CD4-positive, alpha-beta T cell treated with Interleukin-4 for 1 hour (primary cell): ENCODE data around the gene KCNJ4.

Experiments used
- DNase-seq, 2 donors: peaks; one replicate each; pipeline ENCODE4 v3.0.0-alpha.2; 2020 to 2022

KCNJ4 gene

DNA sequence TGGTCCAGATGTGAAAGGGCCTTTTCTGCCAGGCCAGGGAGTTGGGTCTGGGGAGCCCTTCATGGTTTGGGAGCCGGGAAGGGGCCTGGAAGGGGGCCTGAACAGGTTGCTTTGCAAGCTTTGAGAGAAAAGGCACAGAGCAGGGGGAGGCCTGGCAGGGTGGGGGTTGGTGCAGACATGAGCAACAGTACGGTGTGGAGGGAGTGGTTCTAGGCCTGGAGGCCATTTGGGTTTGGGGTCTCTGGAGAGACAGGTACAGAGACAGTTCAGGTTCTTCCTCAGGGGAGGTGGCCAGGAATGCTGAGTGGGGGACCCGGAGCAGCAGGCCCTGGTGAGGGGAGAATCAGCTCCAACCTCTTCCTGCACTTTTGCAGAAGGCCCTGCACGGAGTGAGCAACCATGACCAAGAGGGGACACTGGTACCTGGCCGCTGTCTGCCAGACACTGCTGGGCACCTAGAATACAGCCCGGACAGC lies 14.3 kb upstream of the KCNJ4 start:
- no peak for DNase-seq

DNA sequence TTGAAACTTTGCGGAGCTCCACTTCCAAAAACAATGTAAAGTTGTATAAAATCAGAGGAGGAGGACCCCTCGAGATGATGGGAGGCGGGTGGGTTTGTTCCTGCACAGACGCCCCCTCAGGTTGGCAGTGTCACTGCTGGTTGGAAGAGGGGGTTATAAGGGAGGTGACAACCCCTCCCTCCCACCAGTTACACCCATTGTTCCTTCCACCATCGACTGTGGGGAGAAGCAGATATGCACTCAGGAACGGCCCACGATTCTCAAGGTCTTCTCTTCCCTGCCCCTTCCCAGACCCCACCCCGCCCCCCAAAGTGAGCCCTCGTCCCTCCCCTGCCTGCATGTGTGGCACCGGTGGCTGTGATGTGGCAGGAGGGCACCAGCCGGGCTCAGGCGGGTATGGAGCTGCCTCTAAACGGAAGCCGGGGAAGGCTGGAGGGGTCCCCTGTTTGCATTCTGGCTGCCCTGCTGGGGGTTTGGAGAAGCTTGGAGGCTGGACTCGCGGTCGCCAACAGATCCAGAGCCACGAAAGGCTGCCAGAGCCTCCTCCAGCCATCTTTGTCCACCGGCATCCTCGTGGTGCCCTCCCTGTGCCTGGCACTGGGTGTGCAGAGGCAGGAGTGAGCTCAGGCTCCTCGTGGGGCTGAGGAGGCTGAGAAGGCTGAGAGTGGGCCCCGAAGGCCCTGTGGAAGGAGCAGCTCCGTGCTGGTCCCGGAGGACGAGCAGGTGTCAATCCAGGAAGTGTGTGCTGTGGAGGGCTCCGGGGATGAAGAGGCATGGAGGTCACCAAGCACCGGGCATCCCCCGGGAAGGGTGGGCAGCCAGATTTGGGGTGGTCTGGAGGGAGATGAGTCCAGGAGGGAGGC lies 13.7 kb upstream of the KCNJ4 start:
- DNase-seq, result no peak

DNA sequence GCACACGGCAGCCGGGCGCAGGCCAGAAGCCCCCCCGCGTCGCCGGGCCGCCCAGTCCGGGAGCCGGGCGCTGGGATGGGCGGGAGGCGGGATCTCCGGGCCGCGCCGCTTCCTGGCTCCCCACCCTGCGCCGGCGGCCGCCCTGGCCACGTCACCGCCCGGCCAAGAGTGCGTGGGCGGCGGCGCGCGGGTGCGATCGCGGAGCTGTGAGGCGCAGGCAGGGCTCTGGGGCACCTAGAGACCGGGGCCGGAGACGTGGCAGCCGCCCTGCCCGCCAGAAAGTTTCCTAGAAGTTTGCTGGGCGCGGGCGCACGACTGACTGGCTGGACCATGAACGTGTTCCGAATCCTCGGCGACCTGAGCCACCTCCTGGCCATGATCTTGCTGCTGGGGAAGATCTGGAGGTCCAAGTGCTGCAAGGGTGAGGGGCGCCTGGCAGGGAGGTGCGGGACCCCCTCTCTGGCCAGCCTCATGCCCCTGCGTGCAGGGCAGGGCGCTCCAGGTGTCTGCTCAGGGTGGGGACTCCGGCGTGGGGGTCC lies 13.0 kb upstream of the KCNJ4 start, which contains the start of gene KDELR3:
TSS of gene KDELR3 (plus strand) at position 193 of the 539 bp plus-strand sequence. CDS start at position 331, 138 bp downstream.
- peak in 1 of 2 donors; percentile 27 for DNase-seq

DNA sequence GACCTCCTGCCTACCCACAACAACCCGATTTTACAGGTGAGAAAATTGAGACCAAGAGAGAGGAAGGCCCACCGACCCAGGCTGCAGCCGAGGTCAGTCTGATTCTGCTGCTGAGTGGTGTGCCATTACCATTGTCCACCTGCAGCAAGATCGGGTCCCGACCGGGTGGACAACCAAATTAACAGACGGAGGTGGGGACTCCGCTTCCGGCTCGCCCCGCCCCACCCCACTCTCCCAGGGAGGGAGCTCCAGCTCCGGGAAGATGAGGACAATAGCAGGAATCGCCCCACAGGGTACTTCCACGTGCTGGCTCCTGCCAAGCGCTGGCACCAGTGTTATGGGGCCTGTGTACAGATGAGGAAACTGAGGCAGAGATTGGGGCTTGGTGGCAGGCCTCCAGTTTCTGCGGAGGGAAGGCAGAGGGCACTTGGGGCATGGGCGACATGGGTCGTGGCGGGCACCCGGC lies 12.5 kb upstream of the KCNJ4 start:
- DNase-seq, result no peak

DNA sequence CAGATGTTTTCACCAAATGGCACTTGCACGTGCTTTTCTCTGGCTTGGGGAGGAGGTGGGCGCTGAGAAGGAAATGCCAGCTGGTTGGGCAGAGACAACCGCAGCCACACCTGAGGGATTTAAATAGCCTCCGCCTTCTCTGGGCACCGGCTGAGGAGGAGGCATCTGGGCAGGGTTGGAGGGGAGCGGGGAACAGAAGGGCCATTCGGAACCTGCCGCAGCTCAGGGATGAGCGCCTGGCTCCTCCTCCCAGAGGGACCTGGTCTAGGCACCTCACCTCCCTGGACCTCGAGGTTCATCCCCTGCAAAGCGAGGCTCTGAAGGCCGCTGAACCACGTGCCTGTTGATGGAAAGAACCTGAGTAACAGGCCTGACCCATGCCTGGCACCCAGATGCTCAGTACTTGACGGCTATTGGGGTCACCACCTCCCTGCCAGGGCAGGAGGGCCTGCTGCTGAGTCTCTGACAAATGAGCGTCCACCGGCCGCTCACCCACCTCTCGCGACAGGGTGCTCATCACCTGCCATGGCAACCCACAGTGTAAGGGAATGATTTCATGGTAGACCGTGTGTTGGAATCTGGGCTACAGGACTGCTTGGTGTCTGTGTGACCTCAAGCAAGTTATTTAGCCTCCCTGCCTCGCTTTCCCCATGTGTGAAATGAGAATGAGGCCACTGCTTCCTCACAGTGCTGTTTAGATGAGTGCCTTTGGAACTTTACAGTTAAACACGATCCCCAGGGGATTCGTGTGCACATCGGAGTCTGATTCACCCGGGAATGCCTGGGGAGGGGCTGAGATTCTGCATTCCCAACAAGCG lies 10.9 kb upstream of the KCNJ4 start:
- DNase-seq, result no peak

DNA sequence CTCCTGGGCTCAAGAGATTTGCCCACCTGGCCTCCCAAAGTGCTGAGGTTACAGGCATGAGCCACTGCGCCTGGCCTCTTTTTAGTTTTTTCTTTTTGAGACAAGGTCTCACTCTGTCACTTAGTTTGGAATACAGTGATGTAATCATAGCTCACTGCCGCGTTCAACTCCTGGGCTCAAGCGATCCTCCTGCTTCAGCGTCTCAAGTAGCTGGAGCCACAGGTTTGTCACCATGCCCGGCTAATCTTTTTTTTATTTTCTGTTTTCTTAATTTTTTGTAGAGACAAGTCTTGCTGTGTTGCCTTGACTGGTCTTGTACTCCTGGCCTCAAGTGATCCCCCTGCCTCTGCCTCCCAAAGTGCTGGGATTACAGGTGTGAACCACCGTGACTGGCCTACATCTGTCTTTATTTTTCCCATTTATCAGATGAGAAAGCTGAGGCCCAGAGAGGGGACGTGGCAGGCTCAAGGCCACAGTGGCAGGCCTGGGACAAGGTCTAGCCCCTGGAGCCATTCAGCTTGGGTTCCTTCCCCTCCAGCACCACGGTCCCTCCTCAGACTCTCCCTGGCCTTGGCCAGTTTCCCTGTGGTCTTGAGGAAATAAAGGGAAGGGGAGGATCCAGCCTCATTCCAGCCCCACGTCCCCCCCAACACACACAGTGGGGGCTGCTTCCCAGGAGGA lies 10.1 kb upstream of the KCNJ4 start:
- no peak for DNase-seq

DNA sequence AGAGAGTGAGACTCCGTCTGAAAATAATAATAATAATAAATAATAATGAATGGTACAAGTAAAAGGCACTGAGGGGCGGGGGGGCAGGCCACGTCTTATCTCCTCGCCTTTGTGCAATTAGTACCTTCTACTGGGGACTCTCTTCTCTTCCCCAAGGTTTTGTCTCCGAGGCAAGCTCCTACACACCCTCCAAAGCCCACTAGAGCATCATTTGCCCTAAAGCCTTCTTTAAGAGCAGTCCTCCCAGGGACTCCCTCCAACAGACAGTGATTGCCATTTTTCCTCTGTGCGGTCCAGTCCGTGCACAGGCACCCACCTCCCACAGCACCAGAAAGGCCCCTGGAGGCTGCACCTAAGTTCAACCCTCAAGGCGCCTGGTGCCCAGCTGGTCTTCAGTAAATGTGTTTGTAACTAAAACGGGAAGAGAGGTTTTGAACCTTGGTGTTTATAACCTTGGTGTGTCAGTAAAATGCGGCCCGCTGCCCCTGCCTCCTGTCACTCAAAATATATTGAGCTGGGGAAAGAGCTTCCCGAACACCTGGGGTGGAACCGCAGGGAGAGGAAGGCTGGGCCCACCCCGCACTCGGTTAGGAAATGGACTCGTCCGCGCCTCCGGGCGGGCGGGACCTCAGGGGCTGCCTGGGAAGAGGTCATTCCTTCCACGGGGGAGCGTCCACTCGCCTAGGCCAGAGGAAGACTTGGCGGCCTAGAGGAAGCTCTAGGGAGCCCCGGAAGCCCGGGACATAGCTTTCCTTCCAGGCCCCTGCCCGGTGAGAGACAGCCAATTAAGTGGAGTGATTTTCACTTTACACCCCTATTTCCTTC lies 8.2 kb upstream of the KCNJ4 start:
- no peak for DNase-seq

DNA sequence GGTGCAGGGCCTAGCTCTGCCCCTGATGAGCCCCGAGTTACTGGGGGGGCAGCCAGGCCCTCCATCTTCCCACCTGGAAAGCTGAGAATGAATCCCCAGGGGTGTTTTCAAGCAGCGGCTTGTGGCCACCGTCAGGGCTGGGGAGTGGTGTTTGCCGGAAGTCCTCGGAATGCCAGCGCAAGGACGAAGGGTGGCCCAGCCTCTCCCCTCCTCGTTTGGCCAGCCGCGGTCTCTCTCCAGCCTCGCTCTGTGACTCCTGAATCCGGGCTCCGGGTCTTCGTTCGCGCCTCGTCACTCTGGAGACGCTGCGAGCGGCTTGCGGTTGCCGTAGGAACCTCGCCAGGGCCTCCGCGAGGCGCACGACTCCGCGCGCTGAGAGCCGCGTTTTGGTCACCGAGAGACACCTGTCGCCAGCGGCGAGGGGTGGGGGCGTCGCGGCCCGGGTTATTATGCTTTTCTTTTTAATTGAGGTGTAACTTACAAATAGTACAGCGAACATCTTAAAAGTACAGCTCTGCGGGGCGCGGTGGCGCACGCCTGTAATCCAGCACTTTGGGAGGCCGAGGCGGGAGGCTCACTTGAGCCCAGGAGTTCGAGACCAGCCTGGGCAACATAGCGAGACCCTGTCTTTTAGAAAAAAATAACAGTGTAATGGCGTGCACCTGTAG lies 6.5 kb upstream of the KCNJ4 start:
- DNase-seq, result peak; percentile 37 to 45

DNA sequence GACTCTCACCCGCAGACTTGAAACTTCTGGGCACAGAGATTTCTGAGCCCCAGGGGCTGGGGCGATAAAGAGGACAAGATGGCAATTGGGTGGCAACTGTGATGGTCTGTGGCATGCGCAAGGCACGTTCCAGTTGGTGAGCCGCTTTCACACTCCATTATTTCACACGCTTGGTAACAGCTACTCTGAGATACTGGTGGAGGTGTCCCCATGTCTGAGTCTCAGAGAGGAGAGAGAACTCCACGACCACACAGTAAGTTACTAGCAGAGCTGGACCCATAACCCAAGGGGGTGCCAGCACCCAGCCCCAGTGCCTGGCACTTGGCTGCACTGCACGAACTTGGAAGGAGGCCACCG lies 6.0 kb upstream of the KCNJ4 start:
- no peak for DNase-seq

DNA sequence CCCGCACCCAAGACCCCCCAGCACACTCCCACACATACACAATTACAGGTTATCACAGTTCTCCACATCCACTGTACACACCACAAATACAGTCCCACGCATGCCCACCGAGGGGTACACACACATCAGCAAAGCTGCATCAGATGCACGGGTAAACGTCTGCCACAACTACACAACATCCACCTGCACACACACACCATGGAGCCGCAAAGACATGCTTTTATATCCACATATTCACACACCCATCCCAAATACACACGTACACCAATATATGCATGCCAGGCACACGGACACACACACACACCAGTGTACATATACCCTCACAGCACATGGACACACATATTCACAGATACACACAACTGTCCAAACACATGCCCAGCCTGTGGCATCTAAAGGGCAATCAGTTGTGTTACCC lies 5.4 kb upstream of the KCNJ4 start:
- DNase-seq, result no peak

DNA sequence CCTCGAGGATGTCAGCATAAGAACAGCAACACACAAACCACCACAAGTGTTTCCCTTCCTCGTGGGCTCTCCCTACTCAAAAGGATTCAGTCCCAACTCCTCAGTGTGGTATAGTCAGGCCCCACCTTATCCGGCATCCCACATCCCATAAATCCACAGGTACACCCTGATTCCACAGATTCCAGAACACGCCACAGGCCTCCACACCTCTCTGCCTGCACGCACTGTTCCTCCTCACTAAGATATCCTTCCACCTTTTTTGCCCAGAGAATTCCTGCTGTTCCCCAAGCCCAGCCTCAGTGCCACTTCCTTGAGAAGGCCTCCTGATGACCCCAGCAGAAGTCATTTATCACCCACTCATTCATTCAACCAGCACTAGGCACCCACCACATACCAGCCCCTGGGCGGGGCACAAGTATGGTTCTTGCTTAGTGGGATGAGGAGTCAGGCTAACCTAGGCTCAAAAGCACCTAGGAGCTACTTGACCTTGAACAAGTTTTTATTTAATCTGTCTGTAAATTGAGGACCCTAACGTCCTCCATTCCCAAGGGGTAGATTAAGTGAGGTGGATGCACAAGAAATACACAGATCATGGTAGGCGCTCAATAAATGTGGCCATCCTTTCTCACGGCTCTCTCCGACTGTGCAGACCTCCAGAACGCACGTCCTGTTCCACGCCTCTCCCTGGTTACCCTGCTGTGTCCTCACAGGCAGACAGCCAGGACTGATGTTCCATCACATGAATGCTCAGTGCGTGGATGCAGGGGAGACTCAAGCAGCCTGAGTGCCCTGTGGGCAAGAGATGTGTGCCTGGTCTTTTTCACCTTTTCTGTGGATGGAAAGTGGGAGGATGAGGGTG lies 2.1 kb upstream of the KCNJ4 start:
- no peak for DNase-seq

DNA sequence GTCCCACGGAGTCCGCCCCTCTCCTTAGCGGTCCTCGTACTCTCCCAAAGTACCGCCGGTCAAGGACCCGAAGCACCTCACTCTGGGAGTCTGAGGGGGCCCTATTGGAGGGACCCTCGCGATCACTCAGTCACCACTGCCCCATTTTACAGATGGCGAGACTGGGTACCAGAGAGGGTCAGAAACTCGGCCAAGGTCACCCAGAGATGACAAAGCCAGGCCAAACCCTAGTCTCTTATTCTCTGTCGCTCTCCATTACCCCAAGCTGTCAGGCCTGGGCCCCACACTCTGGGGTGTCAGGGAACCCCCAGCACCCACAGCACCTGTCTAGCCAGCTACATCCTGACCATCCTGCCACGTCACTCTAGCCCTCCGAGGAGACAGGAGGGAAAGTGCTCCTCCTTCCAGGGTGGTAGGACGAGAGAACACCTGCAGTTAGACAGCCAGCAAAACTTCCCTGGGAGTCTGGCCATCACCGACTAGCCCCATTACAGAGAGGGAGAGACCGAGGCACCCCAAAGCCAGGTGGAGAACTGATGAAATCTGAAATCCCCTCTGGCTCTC lies 1.4 kb upstream of the KCNJ4 start:
- DNase-seq, result no peak

DNA sequence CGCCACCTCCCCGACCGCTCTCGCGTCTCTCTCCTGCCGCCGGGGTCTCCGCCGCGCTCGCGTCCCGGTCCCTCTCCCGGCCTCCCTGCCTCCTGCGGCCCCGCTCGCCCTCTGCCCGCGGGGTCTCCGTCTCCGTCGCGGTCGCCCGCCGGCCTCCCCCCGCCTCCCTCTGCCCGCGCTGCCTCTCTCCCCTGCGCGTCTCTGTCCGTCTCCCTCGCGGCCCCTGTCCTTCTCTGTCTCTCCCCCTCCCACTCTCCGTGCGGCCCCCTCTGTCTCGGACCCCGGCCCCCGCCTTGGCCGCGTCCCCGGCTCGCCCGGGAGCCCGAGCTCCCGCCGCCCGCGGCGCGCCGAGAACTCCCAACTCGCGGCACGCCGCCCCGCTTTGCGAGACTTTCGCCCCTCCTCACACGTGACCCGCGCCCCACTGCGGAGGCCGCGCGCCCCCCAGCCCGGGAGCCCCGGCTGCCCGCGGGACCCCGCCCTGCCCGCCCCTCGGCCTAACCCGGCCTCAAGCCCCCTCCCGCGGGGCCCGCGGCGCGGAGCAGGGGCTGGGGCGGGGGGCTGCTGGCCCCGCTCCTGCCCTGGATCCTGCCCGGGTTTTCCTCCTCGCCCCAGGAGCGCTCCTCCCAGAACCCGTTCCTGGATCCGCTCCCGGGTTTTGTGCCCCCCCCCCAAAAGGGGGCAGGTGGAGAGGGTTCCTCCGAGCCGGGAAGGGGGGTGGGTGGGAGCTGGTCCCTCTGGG lies 702 bp upstream of the KCNJ4 start:
- DNase-seq, result no peak

DNA sequence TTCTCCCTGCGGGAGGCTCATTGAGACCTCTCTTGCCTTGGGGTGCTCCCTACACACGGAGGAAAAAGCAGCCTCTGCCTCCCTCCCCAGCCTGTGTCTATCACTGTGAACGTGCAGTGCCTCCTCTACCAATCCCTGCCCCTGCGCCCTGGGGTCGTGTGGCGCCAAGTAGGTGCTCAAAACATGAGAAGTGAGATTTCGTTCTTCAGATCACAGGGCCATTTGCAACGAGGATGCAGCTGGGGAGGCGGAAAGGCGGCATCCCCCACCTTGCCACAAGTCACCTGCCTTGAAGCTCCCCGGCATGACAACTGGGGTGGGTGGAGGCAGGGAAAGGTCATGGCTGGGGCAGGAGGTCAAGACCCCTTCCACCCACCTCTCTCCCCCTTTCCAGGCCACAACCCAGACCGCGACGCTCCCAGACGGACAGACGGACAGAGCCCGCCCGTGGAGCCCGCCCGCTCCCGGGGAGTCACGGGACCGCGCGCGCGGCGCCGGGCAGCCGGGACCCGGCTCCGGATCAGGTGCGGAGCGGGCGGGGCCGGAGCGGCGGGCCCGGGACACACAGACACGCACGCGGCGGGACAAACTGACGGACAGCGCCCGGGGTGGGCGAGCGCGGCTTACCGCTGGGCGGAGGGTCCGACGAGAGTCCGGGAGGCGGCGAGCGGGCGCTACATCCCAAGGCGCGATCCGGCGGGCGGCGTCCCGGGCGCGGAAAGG lies 485 bp downstream of the KCNJ4 start:
- DNase-seq, result peak; percentile 13 to 17

DNA sequence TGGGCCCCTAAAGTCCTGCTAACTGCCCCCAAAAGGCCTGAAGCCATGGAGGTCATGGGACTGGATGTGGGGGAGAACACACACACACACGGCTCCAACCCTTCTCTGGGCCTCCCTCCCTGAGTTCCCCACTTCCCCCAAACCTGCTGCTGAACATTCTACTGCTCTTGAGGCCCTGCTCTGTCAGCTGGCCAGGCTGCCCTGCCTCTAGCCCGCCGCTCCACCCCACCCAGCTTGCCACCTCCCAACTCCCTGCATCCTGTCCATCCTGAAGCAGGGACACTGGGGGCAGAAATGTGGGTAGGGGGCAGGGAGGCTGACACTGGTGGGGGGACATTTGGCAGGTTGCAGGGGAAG lies 1.0 kb downstream of the KCNJ4 start:
- no peak for DNase-seq

DNA sequence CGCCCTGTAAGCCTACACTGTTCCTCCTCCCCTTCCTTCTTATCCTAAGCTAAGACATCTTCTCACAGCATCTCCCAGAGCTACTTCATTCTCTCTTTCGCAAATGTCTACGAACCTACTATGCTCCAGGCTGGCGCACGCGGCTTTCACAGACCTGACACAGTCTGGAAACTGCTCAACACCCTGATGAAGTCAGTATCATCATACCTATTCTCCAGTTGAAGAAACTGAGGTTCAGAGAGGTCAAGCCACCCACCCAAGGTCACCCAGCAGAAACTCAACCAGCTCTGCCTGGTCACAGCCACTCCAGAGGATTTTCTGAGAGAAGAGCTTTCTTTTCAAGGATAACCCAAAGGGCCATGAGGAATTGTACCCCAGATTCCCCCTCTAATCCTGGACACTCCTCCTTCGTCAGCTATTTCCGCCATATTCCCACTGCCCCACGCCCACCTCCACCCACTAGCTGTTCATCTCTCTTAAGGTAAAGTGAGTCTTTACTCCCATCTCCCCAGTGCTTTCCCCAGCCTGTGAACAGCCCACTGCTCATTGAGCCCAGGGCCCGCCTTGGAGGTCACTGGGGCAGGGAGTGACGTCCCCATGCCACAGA lies 1.8 kb downstream of the KCNJ4 start:
- no peak for DNase-seq

DNA sequence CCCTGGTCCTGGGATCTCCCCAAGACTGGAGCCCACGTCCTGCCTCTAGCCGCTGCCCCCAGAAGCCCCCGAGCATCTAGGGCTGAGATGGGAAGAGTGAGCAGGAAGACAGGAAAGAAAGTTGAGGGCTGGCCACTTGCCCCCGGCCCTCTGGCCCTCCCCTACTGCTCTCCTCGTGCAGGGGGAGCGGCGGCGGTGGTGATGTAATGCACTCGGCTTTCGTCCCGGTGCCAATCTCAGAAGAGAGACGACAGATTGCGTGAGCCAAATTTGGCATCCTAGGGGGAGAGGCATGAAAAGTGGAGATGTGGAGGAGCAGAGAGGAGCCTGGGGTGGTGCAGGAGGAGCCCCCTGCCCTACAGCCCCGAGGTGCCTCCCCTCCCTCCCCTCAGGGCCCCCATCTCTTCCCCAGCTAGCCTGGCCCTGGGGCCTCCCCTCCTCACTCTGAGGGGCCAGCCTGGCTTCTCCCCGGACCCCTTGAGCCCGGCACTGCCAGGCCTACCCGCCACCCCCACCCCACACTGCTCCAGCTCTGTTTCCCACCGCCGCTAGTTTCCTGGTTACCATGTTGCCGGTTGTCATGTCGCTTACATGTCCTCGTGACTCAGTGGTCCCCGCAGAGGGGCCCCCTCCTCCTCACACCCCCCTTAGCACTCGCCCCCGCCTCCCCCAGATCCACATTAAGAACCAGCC lies 2.5 kb downstream of the KCNJ4 start:
- no peak for DNase-seq

DNA sequence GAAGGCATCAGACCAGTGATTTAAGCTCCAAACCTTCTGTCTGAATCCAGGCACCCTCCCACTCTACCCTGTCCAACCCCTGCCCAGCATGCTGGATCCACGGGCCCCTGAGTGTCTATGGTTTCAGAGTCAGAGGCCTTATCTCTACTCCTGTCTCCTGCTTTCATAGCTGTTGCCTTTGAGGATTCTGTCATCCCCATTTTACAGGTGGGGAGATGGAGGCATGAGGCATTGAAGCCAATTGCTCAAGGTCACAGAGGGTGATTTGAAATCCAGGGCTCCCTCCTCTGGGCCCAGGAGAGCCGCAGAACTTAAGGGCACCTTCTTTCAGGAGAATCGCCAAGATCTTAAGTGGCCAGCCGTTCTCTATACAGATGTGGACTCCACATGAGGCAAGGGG lies 3.1 kb downstream of the KCNJ4 start:
- DNase-seq, result no peak
